ENCODE measurements around the gene ZNF546.

DNA sequence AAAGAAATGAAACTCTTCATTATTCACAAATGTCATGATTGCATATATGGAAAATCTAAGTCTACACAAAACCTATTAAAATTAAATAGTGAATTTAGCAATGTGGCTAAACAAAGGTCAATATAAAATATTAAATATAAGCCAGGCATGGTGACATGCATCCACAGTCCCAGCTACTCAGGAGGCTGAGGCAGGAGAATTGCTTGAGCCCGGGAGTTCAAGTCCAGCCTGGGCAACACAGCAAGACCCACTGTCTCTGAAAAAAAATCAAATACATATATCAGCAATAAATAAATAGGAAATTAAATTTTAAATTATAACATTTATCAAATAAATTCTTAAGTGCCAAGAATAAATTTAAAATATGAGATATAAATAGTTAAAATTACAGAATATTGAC is 14.0 kb upstream of the ZNF546 start:
- TF ChIP-seq, protein P1, sequence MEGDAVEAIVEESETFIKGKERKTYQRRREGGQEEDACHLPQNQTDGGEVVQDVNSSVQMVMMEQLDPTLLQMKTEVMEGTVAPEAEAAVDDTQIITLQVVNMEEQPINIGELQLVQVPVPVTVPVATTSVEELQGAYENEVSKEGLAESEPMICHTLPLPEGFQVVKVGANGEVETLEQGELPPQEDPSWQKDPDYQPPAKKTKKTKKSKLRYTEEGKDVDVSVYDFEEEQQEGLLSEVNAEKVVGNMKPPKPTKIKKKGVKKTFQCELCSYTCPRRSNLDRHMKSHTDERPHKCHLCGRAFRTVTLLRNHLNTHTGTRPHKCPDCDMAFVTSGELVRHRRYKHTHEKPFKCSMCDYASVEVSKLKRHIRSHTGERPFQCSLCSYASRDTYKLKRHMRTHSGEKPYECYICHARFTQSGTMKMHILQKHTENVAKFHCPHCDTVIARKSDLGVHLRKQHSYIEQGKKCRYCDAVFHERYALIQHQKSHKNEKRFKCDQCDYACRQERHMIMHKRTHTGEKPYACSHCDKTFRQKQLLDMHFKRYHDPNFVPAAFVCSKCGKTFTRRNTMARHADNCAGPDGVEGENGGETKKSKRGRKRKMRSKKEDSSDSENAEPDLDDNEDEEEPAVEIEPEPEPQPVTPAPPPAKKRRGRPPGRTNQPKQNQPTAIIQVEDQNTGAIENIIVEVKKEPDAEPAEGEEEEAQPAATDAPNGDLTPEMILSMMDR (conservative IDR thresholded peaks at IDR 0.05; ENCODE audit: low read length) = no peak
- TF ChIP-seq EZH2phosphoT487 (IDR thresholded peaks at IDR 0.05; ENCODE audit: borderline replicate concordance, low read depth, low read length) = no peak
